Stomach (tissue), 4 donors: ENCODE results near the gene RMND5A.

Experiments
- EP300 ChIP-seq: sonication (generic); formaldehyde crosslinking; IDR thresholded peaks from one replicate; pipeline ENCODE4 v1.6.1; 2017; ENCODE audit warnings: antibody characterized with exemption
- POLR2A ChIP-seq, 4 donors: fragments of 450-650 bp; IDR thresholded peaks; one replicate each; pipeline ENCODE4 v1.6.1; 2016; ENCODE audit warnings: antibody characterized with exemption in 4 of 4, control low read depth in 2 of 4, mild to moderate bottlenecking in 1 of 4, moderate library complexity in 1 of 4
- TF ChIP-seq, protein P1 (sequence below), 7 experiments: fragments of 450-650 bp in 4 of 7; fragments of 200-600 bp in 3 of 7; sonication (generic) in 3 of 7; IDR thresholded peaks; one replicate each; pipeline ENCODE4 v1.5.1; 2016 to 2019; ENCODE audit warnings: antibody characterized with exemption in 7 of 7, control low read depth in 2 of 7, mild to moderate bottlenecking in 1 of 7

GRCh38 chr2:86786001-86786536 lies 66.0 kb downstream of the RMND5A start:
- no peak for TF ChIP-seq EP300
- TF ChIP-seq, protein P1, sequence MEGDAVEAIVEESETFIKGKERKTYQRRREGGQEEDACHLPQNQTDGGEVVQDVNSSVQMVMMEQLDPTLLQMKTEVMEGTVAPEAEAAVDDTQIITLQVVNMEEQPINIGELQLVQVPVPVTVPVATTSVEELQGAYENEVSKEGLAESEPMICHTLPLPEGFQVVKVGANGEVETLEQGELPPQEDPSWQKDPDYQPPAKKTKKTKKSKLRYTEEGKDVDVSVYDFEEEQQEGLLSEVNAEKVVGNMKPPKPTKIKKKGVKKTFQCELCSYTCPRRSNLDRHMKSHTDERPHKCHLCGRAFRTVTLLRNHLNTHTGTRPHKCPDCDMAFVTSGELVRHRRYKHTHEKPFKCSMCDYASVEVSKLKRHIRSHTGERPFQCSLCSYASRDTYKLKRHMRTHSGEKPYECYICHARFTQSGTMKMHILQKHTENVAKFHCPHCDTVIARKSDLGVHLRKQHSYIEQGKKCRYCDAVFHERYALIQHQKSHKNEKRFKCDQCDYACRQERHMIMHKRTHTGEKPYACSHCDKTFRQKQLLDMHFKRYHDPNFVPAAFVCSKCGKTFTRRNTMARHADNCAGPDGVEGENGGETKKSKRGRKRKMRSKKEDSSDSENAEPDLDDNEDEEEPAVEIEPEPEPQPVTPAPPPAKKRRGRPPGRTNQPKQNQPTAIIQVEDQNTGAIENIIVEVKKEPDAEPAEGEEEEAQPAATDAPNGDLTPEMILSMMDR (IDR thresholded peaks at IDR 0.05), result no peak
- no peak for TF ChIP-seq POLR2A (IDR thresholded peaks at IDR 0.05)
